PC-9 (cell line): Measurements from ENCODE around the gene AP1S2.
"Not testable (repeated sequence)": the region's sequence is repeated elsewhere in the genome, so short reads cannot be mapped to it uniquely, and the experiment has no call there.

Experiments used
- CTCF ChIP-seq: fragments of 200-600 bp; sonication (generic); conservative IDR thresholded peaks from 2 replicates; pipeline ENCODE4 v1.6.1; 2017; ENCODE audit warnings: mixed run types, antibody characterized with exemption, mild to moderate bottlenecking, moderate library complexity
- EZH2 ChIP-seq: fragments of 200-600 bp; sonication (generic); IDR thresholded peaks from 2 replicates; pipeline ENCODE4 v1.8.0; 2017; ENCODE audit warnings: antibody characterized with exemption, low read depth

DNA sequence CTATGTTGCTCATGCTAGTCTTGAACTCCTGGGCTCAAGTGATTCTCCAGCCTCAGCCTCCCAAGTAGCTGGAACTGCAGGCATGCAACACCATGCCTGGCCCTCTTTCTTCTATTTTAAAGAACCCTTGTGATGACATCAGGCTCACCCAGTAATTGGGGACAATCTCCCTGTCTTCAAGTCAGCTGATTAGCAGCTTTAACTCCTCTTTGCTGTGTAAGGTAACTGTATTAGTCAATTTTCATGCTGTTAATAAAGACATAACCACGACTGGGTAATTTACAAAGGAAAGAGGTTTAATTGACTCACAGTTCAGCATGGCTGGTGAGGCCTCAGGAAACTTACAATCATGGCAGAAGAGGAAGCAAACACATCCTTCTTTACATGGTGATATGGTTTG is 23.3 kb upstream of the AP1S2 start:
- TF ChIP-seq CTCF, EZH2: not testable (repeated sequence)
